Measurements from ENCODE around the gene MACROD1.

MACROD1 gene

DNA sequence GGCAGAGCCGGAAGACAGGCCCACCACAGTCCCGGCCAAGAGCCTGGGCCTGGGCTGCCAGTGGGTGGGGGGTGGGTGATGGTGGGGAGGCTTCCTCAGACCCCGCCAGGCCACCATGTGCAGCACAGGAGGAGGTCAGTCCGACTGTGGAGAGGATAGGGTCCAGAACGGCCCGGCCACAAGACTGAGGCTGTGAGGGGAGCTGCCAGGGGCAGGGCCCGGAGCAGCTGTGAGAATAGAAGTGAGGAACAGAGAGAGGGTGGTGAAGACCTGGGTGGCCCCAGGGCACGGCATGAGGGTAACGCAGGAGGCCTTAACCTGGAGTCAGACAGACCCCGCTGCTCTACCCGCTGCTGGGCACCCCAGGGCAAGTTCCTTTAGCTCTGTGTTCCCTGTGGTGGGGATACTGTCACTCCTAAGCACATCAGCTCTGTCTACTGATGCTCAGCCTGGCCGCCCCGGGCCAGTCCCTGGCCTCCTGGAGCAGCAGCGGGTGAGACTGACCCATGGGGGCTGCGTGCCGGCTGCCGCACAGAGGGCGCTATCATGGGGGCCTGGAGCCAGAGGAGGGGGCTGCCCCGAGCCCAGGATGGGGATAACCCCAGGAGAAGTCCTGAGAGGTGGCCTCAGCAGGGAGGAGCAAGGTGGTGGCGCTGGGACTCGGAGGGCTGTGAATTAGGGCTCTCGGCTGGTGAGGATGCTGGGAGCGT lies 42.3 kb upstream of the MACROD1 start:
- TF ChIP-seq, protein P1, sequence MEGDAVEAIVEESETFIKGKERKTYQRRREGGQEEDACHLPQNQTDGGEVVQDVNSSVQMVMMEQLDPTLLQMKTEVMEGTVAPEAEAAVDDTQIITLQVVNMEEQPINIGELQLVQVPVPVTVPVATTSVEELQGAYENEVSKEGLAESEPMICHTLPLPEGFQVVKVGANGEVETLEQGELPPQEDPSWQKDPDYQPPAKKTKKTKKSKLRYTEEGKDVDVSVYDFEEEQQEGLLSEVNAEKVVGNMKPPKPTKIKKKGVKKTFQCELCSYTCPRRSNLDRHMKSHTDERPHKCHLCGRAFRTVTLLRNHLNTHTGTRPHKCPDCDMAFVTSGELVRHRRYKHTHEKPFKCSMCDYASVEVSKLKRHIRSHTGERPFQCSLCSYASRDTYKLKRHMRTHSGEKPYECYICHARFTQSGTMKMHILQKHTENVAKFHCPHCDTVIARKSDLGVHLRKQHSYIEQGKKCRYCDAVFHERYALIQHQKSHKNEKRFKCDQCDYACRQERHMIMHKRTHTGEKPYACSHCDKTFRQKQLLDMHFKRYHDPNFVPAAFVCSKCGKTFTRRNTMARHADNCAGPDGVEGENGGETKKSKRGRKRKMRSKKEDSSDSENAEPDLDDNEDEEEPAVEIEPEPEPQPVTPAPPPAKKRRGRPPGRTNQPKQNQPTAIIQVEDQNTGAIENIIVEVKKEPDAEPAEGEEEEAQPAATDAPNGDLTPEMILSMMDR (conservative IDR thresholded peaks at IDR 0.05; ENCODE audit: low read depth, low read length): no peak
- DNase-seq (ENCODE audit: low read depth): no peak
- H3K4me3 ChIP-seq (ENCODE audit: low read depth, low read length): peak overlapping the region; percentile 1

DNA sequence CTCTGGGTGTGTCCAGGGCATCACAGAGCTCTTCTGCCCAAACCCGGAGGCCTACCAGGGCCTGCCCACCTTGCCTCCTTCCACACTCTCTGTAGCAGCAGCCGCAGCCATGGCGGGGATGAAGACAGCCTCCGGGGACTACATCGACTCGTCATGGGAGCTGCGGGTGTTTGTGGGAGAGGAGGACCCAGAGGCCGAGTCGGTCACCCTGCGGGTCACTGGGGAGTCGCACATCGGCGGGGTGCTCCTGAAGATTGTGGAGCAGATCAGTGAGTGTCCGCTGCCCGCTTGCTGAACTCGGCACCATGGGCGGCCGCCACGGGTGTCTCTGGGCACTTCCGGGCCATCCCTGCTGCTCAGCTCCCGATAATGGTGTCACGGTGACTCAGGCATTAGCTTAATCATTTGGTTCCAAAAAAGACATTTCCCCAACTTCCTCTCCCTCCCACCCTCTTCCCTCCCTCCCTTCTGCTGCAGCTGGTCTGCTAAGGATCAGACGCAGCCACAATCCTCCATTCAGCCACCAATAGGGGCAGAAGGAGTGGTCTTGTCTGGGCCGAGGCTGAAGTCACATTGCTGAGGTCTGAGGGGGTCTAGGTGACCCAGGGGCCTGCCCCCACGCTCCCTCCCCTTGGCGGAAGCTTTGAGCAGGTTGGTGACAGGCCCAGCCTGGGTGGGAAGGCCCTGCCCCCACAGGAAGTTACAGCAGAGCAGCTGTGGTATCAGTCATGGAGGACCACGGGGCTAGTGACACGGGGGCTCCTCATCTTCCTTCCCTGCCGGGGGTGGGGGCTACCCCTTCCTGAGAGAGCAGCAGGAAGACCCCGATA lies 41.6 kb upstream of the MACROD1 start:
- DNase-seq (ENCODE audit: low read depth): peak; percentile 82
- peak overlapping the region; percentile 1 for H3K4me3 ChIP-seq (ENCODE audit: low read depth, low read length)
- TF ChIP-seq, protein P1 (conservative IDR thresholded peaks at IDR 0.05; ENCODE audit: low read depth, low read length): peak; percentile 22

DNA sequence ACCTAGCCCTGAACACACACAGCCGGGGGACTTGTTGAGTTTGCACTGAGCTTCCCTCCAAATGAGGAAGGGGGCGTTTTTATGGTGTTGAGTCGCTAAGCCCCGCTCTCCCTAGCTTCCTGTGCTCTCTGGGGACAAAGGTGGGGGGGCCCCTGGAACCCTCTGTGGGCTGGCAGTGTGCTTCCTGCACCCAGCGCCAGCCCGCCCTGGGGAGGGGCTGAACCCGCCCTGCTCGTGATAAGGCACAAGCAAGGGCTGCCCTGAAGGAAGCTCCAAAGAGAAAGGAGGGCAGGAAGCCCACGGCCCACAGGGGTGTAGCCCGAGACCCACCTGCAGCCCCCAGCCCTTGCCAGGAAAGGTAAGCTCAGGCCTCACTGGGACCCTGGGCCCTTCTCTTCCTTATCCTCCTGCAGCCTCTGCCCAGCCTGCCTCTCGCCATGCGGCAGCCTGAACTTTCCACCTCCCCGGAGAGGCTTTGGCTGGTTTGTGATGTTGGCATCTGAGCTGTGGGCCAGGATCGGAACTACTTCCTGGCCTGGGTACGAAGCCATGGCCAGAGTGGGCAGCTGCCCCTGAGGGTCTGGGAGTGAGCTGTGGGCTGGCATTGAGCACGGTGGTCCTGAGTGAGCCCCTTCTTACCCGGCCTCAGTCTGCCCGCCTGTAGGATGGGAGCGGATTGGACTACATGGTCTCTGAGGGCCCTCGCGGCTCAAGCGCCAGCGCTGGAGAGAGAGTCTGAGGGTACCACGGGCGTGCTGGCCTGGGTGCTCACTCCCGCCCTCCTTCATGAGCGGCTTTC lies 40.7 kb upstream of the MACROD1 start, which contains the start of gene FERMT3:
Gene FERMT3, plus strand, starts transcription at position 265 of the 799 bp plus-strand sequence. CDS start 644 bp downstream, outside the sequence.
- H3K4me3 ChIP-seq (ENCODE audit: low read depth, low read length): peak within 1 kb of the TSS; percentile 1
- TF ChIP-seq, protein P1 (conservative IDR thresholded peaks at IDR 0.05; ENCODE audit: low read depth, low read length): no peak
- DNase-seq (ENCODE audit: low read depth): no peak

DNA sequence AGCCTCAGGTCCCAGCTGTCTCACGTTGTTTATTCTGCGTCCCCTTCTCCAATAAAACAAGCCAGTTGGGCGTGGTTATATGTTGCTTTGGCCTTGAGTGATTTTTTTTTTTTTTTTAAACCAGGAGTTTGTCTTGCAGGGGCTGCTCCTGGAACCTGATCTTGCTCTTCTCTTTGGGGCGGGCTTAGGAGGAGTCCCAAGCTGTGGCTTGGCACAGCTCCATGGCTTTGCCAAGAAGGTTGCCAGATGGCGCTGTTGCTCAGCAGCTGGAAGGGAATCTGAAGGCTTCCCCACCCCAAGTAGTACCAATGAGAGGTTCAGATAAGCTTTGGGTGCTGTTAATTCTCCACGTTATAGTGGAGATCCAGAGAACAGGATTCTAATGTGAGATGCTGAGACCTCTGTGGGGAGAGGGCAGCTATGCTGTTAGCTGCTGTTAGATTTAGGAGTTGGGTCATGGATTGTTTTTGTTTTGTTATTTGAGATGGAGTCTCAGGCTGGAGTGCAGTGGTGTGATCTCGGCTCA lies 38.6 kb upstream of the MACROD1 start:
- H3K4me3 ChIP-seq (ENCODE audit: low read depth, low read length): no peak overlapping the region
- TF ChIP-seq, protein P1 (conservative IDR thresholded peaks at IDR 0.05; ENCODE audit: low read depth, low read length): peak; percentile 83
- DNase-seq (ENCODE audit: low read depth): peak; percentile 99

DNA sequence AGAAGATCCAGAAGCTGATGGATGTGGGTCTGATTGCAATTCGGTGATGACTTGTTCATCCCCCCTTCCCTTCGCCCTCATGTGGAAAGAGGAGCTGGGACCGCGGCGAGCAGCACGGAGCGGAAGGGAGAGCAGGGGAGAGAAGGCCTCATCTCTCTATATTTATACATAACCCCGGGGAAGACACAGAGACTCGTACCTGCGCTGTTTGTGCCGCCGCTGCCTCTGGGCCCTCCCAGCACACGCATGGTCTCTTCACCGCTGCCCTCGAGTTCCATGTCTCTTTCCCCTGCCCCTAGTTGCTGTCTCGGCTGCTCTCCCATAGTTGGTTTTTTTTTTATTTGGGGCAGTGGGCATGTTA lies 38.1 kb upstream of the MACROD1 start:
- no peak overlapping the region for H3K4me3 ChIP-seq (ENCODE audit: low read depth, low read length)
- DNase-seq (ENCODE audit: low read depth): no peak
- TF ChIP-seq, protein P1 (conservative IDR thresholded peaks at IDR 0.05; ENCODE audit: low read depth, low read length): no peak

DNA sequence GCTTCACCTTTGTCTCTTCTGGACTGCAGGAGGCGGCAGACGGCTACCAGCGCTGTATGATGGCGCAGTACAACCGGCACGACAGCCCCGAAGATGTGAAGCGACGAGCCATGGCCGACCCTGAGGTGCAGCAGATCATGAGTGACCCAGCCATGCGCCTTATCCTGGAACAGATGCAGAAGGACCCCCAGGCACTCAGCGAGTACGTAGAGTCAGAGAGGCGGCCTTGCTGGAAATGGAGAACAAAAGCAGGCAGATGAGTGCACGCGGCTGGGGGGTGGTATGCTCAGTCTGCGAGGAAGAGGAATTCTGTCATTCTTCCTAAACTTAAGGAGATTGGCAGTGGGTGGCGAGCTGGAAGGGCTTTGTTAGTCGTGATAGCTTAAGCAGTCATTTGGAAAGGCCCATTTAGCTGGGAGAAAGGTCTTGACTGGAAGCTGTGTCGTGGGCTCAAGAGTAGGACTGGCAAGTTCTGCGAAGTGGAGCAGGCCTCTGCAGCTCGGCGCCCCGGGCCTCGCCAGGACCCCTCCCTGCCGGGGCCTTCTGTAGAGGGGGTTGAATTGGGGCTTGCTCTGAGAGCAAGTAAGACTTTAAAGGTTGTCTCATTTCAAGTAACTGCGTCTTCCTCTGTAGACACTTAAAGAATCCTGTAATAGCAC lies 37.6 kb upstream of the MACROD1 start:
- no peak for DNase-seq (ENCODE audit: low read depth)
- TF ChIP-seq, protein P1 (conservative IDR thresholded peaks at IDR 0.05; ENCODE audit: low read depth, low read length): no peak
- no peak overlapping the region for H3K4me3 ChIP-seq (ENCODE audit: low read depth, low read length)

All from choroid plexus epithelial cell (primary cell).